T-helper 17 cell (primary cell): ENCODE data around the gene IGF2BP3. TPM values are rescaled to one million over a fixed set of nuclear protein-coding genes. Genes with fewer than 3 reads are reported as not detected.

ENCODE experiments used
- ATAC-seq: fragments of 150-1000 bp; cut with Tn5 transposase; 2 replicates; pipeline ENCODE4 v1.10.0; 2021; ENCODE audit warnings: mild to moderate bottlenecking, moderate library complexity
- DNase-seq, 3 donors: peaks; one replicate each; pipeline versions ENCODE4 v3.0.0 to v3.0.0-alpha.2; 2020 to 2021
- H3K9me3 ChIP-seq: one replicate; pipeline ENCODE4 v1.7.0; 2013; ENCODE audit warnings: low read length, mild to moderate bottlenecking; ENCODE audit not compliant: control insufficient read depth, poor library complexity, severe bottlenecking
- H3K27ac Mint-ChIP-seq: one replicate; pipeline ENCODE4 v1.8.0; 2022; ENCODE audit warnings: mild to moderate bottlenecking, moderate library complexity, mixed read lengths
- H3K27me3 Mint-ChIP-seq: one replicate; pipeline ENCODE4 v1.8.0; 2022; ENCODE audit warnings: mixed read lengths
- H3K36me3 Mint-ChIP-seq: one replicate; pipeline ENCODE4 v1.8.0; 2022; ENCODE audit warnings: low read depth, mixed read lengths
- H3K4me1 Mint-ChIP-seq: one replicate; pipeline ENCODE4 v1.8.0; 2022; ENCODE audit warnings: mild to moderate bottlenecking, mixed read lengths
- H3K4me3 Mint-ChIP-seq: one replicate; pipeline ENCODE4 v1.8.0; 2022; ENCODE audit warnings: mild to moderate bottlenecking, moderate library complexity, mixed read lengths
- total RNA-seq, 4 donors: library from RNA in 2 of 4; stranded (reverse) in 2 of 4; gene quantifications; one replicate each; pipeline ENCODE4 v1.2.3 and lab custom pipeline; 2022 to 2026

IGF2BP3 gene
- total RNA-seq, 2 donors from 2014 or later: 1.4 to 11.0 TPM

GRCh38 chr7:23468526-23469149 is 1.7 kb downstream of the IGF2BP3 start:
- H3K9me3 ChIP-seq: peaks cover 12% of the 10 kb centered on the region
- peak; percentile 22 for ATAC-seq
- Mint-ChIP-seq H3K4me1 (peaks cover 29% of the 10 kb centered on the region), H3K27me3 (peaks cover 76% of the 10 kb centered on the region), H3K27ac (no peak overlapping the region), H3K4me3 (peak overlapping the region; percentile 79), H3K36me3 (peaks cover 2% of the 10 kb centered on the region)
- no peak for DNase-seq

- peak overlapping the region; percentile 73 for H3K4me3 Mint-ChIP-seq
- H3K27me3 Mint-ChIP-seq: peaks cover 76% of the 10 kb centered on the region
- peak; percentile 10 for ATAC-seq
- peaks cover 3% of the 10 kb centered on the region for H3K36me3 Mint-ChIP-seq
- H3K9me3 ChIP-seq: peaks cover 8% of the 10 kb centered on the region
- H3K27ac Mint-ChIP-seq: peak overlapping the region; percentile 67
- H3K4me1 Mint-ChIP-seq: peaks cover 29% of the 10 kb centered on the region
- DNase-seq: no peak
Observed at GRCh38 chr7:23467806-23468525, 2.3 kb downstream of the IGF2BP3 start.

GRCh38 chr7:23467291-23467805 is 2.9 kb downstream of the IGF2BP3 start:
- Mint-ChIP-seq H3K4me3 (peak overlapping the region; percentile 66), H3K4me1 (peaks cover 30% of the 10 kb centered on the region)

GRCh38 chr7:23462846-23463245 is 7.4 kb downstream of the IGF2BP3 start:
- no peak for ATAC-seq

More at GRCh38 chr7:23467291-23467805, 2.9 kb downstream of the IGF2BP3 start:
- H3K9me3 ChIP-seq: peaks cover 4% of the 10 kb centered on the region
- DNase-seq: no peak
- Mint-ChIP-seq H3K27me3 (peaks cover 79% of the 10 kb centered on the region), H3K36me3 (peaks cover 4% of the 10 kb centered on the region), H3K27ac (peak overlapping the region; percentile 67)
- no peak for ATAC-seq

GRCh38 chr7:23458044-23458443 is 12.2 kb downstream of the IGF2BP3 start:
- H3K9me3 ChIP-seq: no peaks in the 10 kb centered on the region
- Mint-ChIP-seq H3K27me3 (peaks cover 84% of the 10 kb centered on the region), H3K4me1 (peaks cover 4% of the 10 kb centered on the region), H3K27ac (no peak overlapping the region), H3K36me3 (peaks cover 5% of the 10 kb centered on the region), H3K4me3 (no peak overlapping the region)
- ATAC-seq (no peak), DNase-seq (no peak)

More at GRCh38 chr7:23462846-23463245, 7.4 kb downstream of the IGF2BP3 start:
- DNase-seq: no peak
- Mint-ChIP-seq H3K4me1 (peaks cover 11% of the 10 kb centered on the region), H3K27ac (no peak overlapping the region), H3K36me3 (peaks cover 6% of the 10 kb centered on the region), H3K4me3 (no peak overlapping the region), H3K27me3 (peaks cover 78% of the 10 kb centered on the region)
- H3K9me3 ChIP-seq: no peaks in the 10 kb centered on the region

- H3K4me1 Mint-ChIP-seq: no peaks in the 10 kb centered on the region
- DNase-seq (no peak), ATAC-seq (no peak)
- peaks cover 66% of the 10 kb centered on the region for H3K27me3 Mint-ChIP-seq
- H3K9me3 ChIP-seq: no peaks in the 10 kb centered on the region
- no peak overlapping the region for H3K27ac Mint-ChIP-seq
- no peak overlapping the region for H3K4me3 Mint-ChIP-seq
- peaks cover 4% of the 10 kb centered on the region for H3K36me3 Mint-ChIP-seq
Observed at GRCh38 chr7:23456093-23456492, 14.2 kb downstream of the IGF2BP3 start.

GRCh38 chr7:23454881-23455526 is 15.3 kb downstream of the IGF2BP3 start:
- no peak for ATAC-seq
- Mint-ChIP-seq H3K4me1 (no peaks in the 10 kb centered on the region), H3K4me3 (no peak overlapping the region), H3K36me3 (peaks cover 4% of the 10 kb centered on the region), H3K27me3 (peaks cover 60% of the 10 kb centered on the region), H3K27ac (no peak overlapping the region)
- H3K9me3 ChIP-seq: no peaks in the 10 kb centered on the region
- no peak for DNase-seq

- ATAC-seq: no peak
- H3K36me3 Mint-ChIP-seq: no peaks in the 10 kb centered on the region
- no peak for DNase-seq
- H3K27ac Mint-ChIP-seq: no peak overlapping the region
- no peak overlapping the region for H3K4me3 Mint-ChIP-seq
- peaks cover 49% of the 10 kb centered on the region for H3K27me3 Mint-ChIP-seq
- H3K9me3 ChIP-seq: no peaks in the 10 kb centered on the region
- H3K4me1 Mint-ChIP-seq: no peaks in the 10 kb centered on the region
Observed at GRCh38 chr7:23450518-23450917, 19.8 kb downstream of the IGF2BP3 start.

GRCh38 chr7:23449941-23450340 is 20.4 kb downstream of the IGF2BP3 start:
- ATAC-seq: no peak
- DNase-seq: no peak
- Mint-ChIP-seq H3K27me3 (peaks cover 47% of the 10 kb centered on the region), H3K4me3 (no peak overlapping the region), H3K36me3 (no peaks in the 10 kb centered on the region), H3K27ac (no peak overlapping the region), H3K4me1 (no peaks in the 10 kb centered on the region)
- H3K9me3 ChIP-seq: no peaks in the 10 kb centered on the region

GRCh38 chr7:23445326-23445725 is 25.0 kb downstream of the IGF2BP3 start:
- no peak for ATAC-seq
- no peaks in the 10 kb centered on the region for H3K36me3 Mint-ChIP-seq
- H3K4me3 Mint-ChIP-seq: no peak overlapping the region
- peaks cover 38% of the 10 kb centered on the region for H3K27me3 Mint-ChIP-seq
- no peak overlapping the region for H3K27ac Mint-ChIP-seq
- no peaks in the 10 kb centered on the region for H3K9me3 ChIP-seq
- DNase-seq: no peak
- no peaks in the 10 kb centered on the region for H3K4me1 Mint-ChIP-seq

- no peaks in the 10 kb centered on the region for H3K36me3 Mint-ChIP-seq
- H3K4me1 Mint-ChIP-seq: no peaks in the 10 kb centered on the region
- no peaks in the 10 kb centered on the region for H3K9me3 ChIP-seq
- ATAC-seq (no peak), DNase-seq (no peak)
- H3K4me3 Mint-ChIP-seq: no peak overlapping the region
- H3K27ac Mint-ChIP-seq: no peak overlapping the region
- peaks cover 35% of the 10 kb centered on the region for H3K27me3 Mint-ChIP-seq
Observed at GRCh38 chr7:23443974-23444373, 26.3 kb downstream of the IGF2BP3 start.

- Mint-ChIP-seq H3K27me3 (peaks cover 28% of the 10 kb centered on the region), H3K27ac (no peak overlapping the region), H3K4me1 (no peaks in the 10 kb centered on the region), H3K4me3 (no peak overlapping the region), H3K36me3 (no peaks in the 10 kb centered on the region)
- ATAC-seq (no peak), DNase-seq (no peak)
- no peaks in the 10 kb centered on the region for H3K9me3 ChIP-seq
Observed at GRCh38 chr7:23438171-23438570, 32.1 kb downstream of the IGF2BP3 start.

- H3K4me1 Mint-ChIP-seq: no peaks in the 10 kb centered on the region
- H3K4me3 Mint-ChIP-seq: no peak overlapping the region
- ATAC-seq (no peak), DNase-seq (no peak)
- peaks cover 59% of the 10 kb centered on the region for H3K27me3 Mint-ChIP-seq
- no peak overlapping the region for H3K27ac Mint-ChIP-seq
- H3K36me3 Mint-ChIP-seq: no peaks in the 10 kb centered on the region
- no peaks in the 10 kb centered on the region for H3K9me3 ChIP-seq
Observed at GRCh38 chr7:23434147-23434917, 36.0 kb downstream of the IGF2BP3 start.
